ENCODE measurements around the gene STXBP1.

STXBP1 gene

GRCh38 chr9:127660886-127661741, 49.0 kb downstream of the STXBP1 start:
- FAIRE-seq, result no peak

- no peak for FAIRE-seq
Measured at GRCh38 chr9:127662617-127663016, 50.5 kb downstream of the STXBP1 start.

DNA sequence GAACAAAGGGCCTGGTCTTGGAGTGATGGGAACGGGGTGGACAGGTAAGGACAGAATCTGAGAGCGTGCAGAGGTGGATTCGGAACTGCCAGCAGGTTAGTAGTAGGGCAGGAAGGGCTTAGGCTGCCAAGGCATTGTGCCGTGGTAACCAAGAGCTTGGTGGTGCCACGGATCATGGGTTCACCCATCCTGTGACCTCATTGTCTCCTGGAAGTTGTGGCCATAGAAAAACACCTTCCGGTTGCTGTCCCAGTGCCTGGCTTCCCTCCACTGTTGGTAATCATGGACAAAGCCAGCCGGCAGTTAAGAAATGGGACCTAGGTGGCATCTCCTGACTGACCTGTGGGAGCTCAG, 52.2 kb downstream of the STXBP1 start:
- FAIRE-seq, result no peak

GRCh38 chr9:127664678-127665507, 52.8 kb downstream of the STXBP1 start:
- FAIRE-seq, result no peak

- no peak for FAIRE-seq
Measured at GRCh38 chr9:127667127-127667844, 55.2 kb downstream of the STXBP1 start.

- no peak for FAIRE-seq
Measured at GRCh38 chr9:127667906-127668305, 55.8 kb downstream of the STXBP1 start.

DNA sequence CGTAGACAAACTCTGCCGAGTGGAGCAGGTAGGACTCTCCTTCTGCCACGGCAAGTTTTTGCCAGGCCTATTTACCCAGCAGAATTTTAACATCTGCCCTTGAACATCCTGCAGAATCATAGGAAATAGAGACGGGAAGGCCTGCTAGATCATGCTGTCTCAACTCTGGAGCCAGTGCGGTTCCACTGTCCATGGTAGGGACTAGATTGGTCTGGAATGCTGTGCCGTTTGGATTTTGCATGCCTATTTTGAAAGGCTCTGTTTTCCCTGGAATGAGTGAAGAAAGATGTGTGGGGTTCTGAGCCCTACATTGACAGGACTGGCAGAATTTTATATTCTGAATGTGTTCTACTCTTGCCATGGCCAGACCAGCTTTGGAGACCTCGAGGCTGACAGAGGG, 61.2 kb downstream of the STXBP1 start:
- FAIRE-seq, result no peak

DNA sequence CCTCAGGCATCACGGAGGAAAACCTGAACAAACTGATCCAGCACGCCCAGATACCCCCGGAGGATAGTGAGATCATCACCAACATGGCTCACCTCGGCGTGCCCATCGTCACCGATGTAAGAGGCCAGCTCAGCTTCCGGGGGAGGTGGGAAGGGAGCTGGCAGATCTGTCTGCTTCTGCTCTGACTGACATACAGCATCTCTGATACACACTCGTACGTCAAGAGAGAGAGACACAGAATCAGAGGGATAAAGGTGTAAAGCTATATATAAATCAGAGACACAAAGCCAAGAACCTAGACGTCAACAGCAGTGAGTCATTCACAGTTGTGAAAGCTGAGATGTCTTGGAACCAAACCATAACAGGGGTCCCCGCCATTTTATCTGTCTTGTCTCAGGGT, 64.6 kb downstream of the STXBP1 start:
- FAIRE-seq, result no peak

GRCh38 chr9:127679506-127679905, 67.4 kb downstream of the STXBP1 start:
- FAIRE-seq, result no peak

DNA sequence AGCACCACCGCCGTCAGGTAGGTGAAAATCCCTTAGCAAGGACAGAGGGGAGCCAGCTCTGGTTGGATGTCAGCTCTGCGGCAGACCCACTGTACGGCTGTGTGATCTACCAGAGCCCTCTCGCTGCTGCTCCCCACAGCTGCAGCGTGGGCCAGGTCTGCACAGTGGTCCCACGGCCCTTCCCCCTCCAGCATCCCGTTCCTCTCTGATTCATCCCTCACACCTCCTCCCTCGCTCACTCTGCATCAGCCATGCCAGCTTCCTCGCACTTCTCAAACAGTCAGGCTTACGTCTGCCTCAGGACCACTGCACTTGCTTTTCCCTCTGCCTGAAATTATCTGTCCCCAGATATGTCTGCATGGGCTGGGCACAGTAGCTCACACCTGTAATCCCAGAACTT, 68.1 kb downstream of the STXBP1 start:
- no peak for FAIRE-seq

DNA sequence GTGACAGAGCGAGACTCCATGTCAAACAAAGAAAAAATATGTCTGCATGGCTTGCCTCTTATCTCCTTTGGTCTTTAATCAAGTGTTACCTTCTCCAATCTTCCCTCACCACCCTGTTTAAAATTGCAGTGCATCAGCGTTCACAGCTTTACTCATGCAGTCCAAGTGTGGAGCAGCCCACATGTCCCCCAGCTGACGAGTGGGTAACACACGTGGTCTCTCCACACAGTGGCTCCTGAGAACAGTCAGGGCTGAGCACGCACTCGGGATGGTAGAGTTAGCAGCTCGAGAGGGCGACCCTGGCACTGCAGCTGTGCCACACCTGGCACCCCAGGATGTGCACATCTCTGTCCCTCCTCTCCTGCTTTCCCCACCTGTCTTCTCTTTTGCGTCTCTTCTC, 68.8 kb downstream of the STXBP1 start:
- no peak for FAIRE-seq

- no peak for FAIRE-seq
Measured at GRCh38 chr9:127682351-127683136, 70.5 kb downstream of the STXBP1 start.

- FAIRE-seq, result no peak
Measured at GRCh38 chr9:127683723-127684122, 71.6 kb downstream of the STXBP1 start.

- FAIRE-seq, result no peak
Measured at GRCh38 chr9:127684576-127684975, 72.5 kb downstream of the STXBP1 start.

DNA sequence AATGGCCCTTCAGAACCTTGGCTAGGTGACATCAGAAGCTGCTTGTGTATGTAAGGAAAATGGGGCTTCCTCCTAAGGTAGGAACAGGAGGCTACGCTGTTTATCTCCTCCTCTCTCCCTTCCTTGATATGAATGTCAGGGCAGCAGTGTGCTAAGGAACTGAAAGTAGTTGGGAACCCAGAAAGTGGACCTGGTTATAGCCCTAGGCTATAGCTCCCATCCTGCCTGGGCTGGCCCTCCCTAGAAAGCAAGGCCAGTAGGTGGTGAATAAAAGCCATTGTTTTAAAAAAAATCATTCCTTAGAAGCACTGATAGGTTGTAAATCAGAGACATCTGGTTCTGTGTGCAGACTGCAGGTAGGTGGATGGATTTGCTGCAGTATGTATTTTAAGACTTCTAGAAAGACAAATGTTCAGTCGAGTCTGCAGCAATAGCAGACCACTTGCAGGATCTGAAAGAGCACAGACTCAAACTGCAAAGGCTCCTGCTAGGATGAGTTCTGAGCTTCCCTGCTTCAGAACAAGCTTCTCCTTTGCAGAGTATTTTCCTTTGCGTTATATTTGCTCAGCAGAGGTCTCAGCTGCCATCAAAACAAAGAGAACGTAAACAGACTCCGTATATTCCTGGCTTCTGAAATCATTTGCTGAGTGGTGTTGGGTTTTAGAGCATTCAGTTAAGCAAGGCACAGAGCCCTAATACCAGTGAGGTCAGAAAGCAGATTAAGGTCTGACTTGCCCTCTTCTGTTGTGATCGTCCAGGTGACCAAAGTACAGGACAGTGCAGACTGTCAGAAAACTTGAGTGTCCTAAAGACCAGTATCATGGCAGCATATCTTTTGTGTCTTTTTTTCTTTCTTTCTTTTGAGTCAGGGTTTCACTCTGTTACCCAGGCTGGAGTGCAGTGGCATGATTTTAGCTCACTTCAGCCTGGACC, 74.7 kb downstream of the STXBP1 start:
- no peak for FAIRE-seq

GRCh38 chr9:127689329-127690000, 77.4 kb downstream of the STXBP1 start:
- FAIRE-seq, result no peak

GRCh38 chr9:127690735-127691134, 78.7 kb downstream of the STXBP1 start:
- FAIRE-seq, result no peak

DNA sequence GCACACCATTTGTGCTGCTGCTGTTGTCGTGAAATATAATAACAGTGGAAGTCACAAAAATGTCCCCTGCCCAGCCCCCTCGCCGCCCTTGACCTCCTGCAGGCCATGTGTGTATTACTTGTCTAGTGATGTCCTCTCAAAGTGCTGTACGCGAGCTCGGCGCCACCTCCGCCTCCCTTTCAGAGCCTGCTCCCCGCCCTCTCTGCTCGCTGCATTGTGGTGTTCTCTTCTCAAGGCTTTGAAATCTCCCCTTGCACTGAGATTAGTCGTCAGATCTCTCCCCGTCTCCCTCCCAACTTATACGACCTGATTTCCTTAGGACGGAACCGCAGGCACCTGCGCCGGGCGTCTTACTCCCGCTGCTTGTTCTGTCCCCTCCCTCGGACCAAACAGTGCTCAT, 80.0 kb downstream of the STXBP1 start:
- FAIRE-seq, result no peak

DNA sequence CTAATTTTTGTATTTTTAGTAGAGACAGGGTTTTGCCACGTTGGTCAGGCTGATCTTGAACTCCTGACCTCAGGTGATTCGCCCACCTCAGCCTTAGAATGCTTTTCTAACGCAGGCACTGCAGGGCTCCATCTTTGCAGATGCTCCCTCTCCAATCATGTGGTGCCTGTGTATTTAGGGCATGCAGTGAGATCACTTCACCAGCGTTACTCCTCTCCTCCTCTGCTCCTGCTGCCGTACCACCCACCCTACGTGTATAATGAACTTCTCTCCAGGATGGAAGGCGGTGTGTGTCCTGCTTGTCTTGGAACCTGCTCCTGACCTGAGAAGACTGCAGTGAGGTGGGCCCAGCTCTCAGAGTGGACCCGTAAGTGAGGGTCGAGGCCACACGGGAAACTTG, 81.1 kb downstream of the STXBP1 start:
- FAIRE-seq, result no peak

- no peak for FAIRE-seq
Measured at GRCh38 chr9:127693697-127694096, 81.6 kb downstream of the STXBP1 start.

Measured in colon (tissue), 2 donors.